Breast epithelium (tissue), 4 donors: Measurements from ENCODE around the gene KIF26B. TPM values are rescaled to one million over a fixed set of nuclear protein-coding genes. Genes with fewer than 3 reads are reported as not detected.

ENCODE experiments used
- DNase-seq, 2 donors: peaks; one replicate each; pipeline ENCODE4 v3.0.0-alpha.2; 2019; ENCODE audit warnings: low spot score in 2 of 2
- H3K27ac ChIP-seq, 2 donors: fragments of 200-600 bp; sonication (generic) in 1 of 2; one replicate each; pipeline ENCODE4 v1.5.1; 2016 to 2019; ENCODE audit warnings: mild to moderate bottlenecking in 1 of 2
- H3K27me3 ChIP-seq, 2 donors: fragments of 200-600 bp; sonication (generic) in 1 of 2; one replicate each; pipeline versions ENCODE4 v1.5.1 to v1.6.0; 2017 to 2019; ENCODE audit warnings: control low read depth in 1 of 2, mild to moderate bottlenecking in 1 of 2
- H3K36me3 ChIP-seq: fragments of 200-600 bp; one replicate; pipeline ENCODE4 v1.5.1; 2019
- H3K4me1 ChIP-seq, 2 donors: fragments of 200-600 bp; sonication (generic); one replicate each; pipeline ENCODE4 v1.5.1; 2016 to 2019; ENCODE audit warnings: control low read depth in 1 of 2
- H3K4me3 ChIP-seq, 3 donors: fragments of 200-600 bp; sonication (generic); 1 replicate in 2 of 3; 2 replicates in 1 of 3; pipeline ENCODE4 v1.5.1; 2016 to 2019; ENCODE audit warnings: mild to moderate bottlenecking in 3 of 3, moderate library complexity in 2 of 3
- H3K9me3 ChIP-seq, 2 donors: fragments of 200-600 bp; sonication (generic) in 1 of 2; one replicate each; pipeline ENCODE4 v1.5.1; 2016 to 2019; ENCODE audit warnings: control low read depth in 1 of 2
- CTCF ChIP-seq, 3 donors: fragments of 450-650 bp; IDR thresholded peaks; one replicate each; pipeline ENCODE4 v1.5.1; 2016 to 2017; ENCODE audit warnings: antibody characterized with exemption in 3 of 3, mild to moderate bottlenecking in 3 of 3, moderate library complexity in 3 of 3
- POLR2A ChIP-seq: fragments of 450-650 bp; IDR thresholded peaks from one replicate; pipeline ENCODE4 v1.6.1; 2016; ENCODE audit warnings: antibody characterized with exemption, mild to moderate bottlenecking, moderate library complexity
- POLR2AphosphoS5 ChIP-seq, 3 donors: sonication (generic); formaldehyde crosslinking; IDR thresholded peaks; one replicate each; pipeline ENCODE4 v1.6.1; 2017; ENCODE audit warnings: antibody characterized with exemption in 3 of 3
- intact Hi-C: fragments of 100-400 bp; cut with DNase I; formaldehyde crosslinking; loops from one replicate; pipeline ENCODE4 v1.15.1; 2023; ENCODE audit warnings: low total_unique reads
- total RNA-seq, 3 donors: library from RNA; depleted of rRNA; stranded (reverse); fragments of >200 nt; gene quantifications; one replicate each; pipeline ENCODE4 v1.1.0, GENCODE V29; 2016

KIF26B gene
- total RNA-seq, 3 donors from 2014 or later, result 0.32 to 1.0 (median 0.33) TPM

- Histone ChIP-seq H3K27ac (no peak overlapping the region), H3K27me3 (no peaks in the 10 kb centered on the region), H3K4me3 (no peak overlapping the region), H3K9me3 (peaks cover 7 to 10% of the 10 kb centered on the region in 2 donors), H3K36me3 (peaks cover 3% of the 10 kb centered on the region), H3K4me1 (no peaks in the 10 kb centered on the region)
- no peak for TF ChIP-seq POLR2A
- no peak for TF ChIP-seq CTCF (IDR thresholded peaks at IDR 0.05)
- no peak for TF ChIP-seq POLR2AphosphoS5 (IDR thresholded peaks at IDR 0.05)
- no peak for DNase-seq
- intact Hi-C loops, result no loop called here
These were observed 593.5 kb downstream of the KIF26B start for GRCh38 chr1:245748240-245748639.

- no peak for DNase-seq
- Histone ChIP-seq H3K36me3 (peaks cover 3% of the 10 kb centered on the region), H3K27me3 (no peaks in the 10 kb centered on the region), H3K9me3 (peaks cover 7 to 10% of the 10 kb centered on the region in 2 donors), H3K4me3 (no peak overlapping the region), H3K4me1 (no peaks in the 10 kb centered on the region), H3K27ac (no peak overlapping the region)
- intact Hi-C loops, result no loop called here
- TF ChIP-seq POLR2AphosphoS5 (IDR thresholded peaks at IDR 0.05), result no peak
- TF ChIP-seq POLR2A, result no peak
- no peak for TF ChIP-seq CTCF (IDR thresholded peaks at IDR 0.05)
These were observed 593.9 kb downstream of the KIF26B start for GRCh38 chr1:245748646-245749045.

- Histone ChIP-seq H3K4me3 (no peak overlapping the region), H3K36me3 (peaks cover 3% of the 10 kb centered on the region), H3K27ac (no peak overlapping the region), H3K27me3 (no peaks in the 10 kb centered on the region), H3K4me1 (no peaks in the 10 kb centered on the region), H3K9me3 (peaks cover 7 to 10% of the 10 kb centered on the region in 2 donors)
- intact Hi-C loops, result no loop called here
- TF ChIP-seq CTCF (IDR thresholded peaks at IDR 0.05), result no peak
- TF ChIP-seq POLR2A, result no peak
- no peak for TF ChIP-seq POLR2AphosphoS5 (IDR thresholded peaks at IDR 0.05)
- DNase-seq, result no peak
These were observed 594.3 kb downstream of the KIF26B start for GRCh38 chr1:245749053-245749452.

- Histone ChIP-seq H3K36me3 (peaks cover 3% of the 10 kb centered on the region), H3K27me3 (no peaks in the 10 kb centered on the region), H3K4me3 (no peak overlapping the region), H3K9me3 (peaks cover 7 to 13% of the 10 kb centered on the region in 2 donors), H3K27ac (peak overlapping the region in 1 of 2 donors; percentile 1), H3K4me1 (no peaks in the 10 kb centered on the region)
- TF ChIP-seq POLR2A (no peak), POLR2AphosphoS5 (IDR thresholded peaks at IDR 0.05) (no peak), CTCF (IDR thresholded peaks at IDR 0.05) (no peak)
- intact Hi-C loops, result no loop called here
- DNase-seq, result no peak
These were observed 595.5 kb downstream of the KIF26B start for GRCh38 chr1:245750261-245750660.

- Histone ChIP-seq H3K4me3 (no peak overlapping the region), H3K4me1 (no peaks in the 10 kb centered on the region), H3K36me3 (peaks cover 3% of the 10 kb centered on the region), H3K9me3 (peaks cover 7 to 18% of the 10 kb centered on the region in 2 donors), H3K27me3 (no peaks in the 10 kb centered on the region), H3K27ac (no peak overlapping the region)
- intact Hi-C loops, result no loop called here
- no peak for TF ChIP-seq POLR2AphosphoS5 (IDR thresholded peaks at IDR 0.05)
- TF ChIP-seq CTCF (IDR thresholded peaks at IDR 0.05), result no peak
- no peak for TF ChIP-seq POLR2A
- no peak for DNase-seq
These were observed 596.3 kb downstream of the KIF26B start for GRCh38 chr1:245751116-245751515.
